Measurements from ENCODE around the gene HDAC9.

HDAC9 gene

DNA sequence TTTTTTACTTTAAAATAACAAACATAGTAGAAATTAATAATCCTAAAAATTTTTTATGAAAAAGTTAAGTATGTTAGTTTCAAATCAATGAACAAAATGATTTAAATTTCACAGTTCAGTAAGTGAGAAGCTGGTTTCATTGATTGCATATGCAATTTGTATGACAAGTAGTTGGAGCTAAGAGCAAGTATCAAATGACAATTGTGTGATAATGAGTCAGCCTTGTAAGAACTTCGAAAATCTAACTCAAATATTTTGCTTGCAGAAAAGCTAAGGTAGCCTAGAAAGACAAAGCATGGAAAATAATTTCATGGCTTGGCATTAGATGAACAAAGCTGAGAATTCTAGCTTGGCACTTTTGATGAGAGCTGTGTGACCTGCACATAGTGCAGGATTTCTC, 111.5 kb downstream of the HDAC9 start:
- ATAC-seq = no peak

DNA sequence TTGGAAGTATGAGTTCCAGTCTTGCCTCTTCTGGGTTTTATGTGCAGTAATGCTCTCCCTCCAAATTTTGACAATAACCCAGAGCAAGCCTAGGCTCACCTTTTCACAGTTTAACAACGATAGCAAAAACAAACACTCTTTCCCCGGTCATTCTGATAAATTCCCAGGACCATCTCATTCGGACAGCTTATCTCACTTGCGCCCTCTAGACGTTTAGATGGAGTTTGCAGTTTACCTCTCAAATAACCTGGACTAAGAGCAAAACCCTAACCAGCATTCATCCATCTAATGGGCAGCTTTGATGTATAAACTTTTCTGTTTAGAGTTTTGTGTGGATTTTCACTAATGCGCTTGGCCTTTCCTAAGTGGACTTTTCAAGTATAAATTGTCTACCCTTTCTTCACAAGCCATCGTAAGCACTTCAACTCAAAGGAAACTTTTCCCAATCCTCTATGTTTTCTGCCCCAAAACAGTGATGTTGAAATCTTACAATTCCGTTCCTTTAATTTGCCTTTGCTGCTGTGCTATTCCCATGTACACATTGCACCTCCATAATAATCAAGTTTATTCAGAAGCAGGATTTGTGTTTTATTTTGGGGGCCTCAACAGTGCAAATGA, 114.9 kb downstream of the HDAC9 start:
- ATAC-seq = no peak

DNA sequence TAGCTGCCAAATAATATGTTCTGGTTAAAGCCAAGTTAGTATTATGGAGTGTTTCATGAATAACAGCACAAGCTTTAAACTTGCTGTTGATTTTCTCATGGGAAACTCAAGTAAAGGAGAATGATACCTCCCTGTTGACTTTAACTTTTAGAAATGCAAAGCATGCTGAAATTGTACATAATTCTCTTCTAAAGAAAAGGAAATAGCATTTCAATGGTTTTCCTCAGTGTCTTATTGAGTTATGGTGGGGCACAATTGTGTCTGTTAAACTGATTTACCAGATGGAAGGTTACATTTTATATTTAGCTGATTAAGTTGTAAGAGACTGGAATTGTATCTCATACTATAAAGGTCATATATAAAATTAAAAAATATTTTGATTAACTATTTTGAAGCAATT, 119.3 kb downstream of the HDAC9 start:
- ATAC-seq = no peak

DNA sequence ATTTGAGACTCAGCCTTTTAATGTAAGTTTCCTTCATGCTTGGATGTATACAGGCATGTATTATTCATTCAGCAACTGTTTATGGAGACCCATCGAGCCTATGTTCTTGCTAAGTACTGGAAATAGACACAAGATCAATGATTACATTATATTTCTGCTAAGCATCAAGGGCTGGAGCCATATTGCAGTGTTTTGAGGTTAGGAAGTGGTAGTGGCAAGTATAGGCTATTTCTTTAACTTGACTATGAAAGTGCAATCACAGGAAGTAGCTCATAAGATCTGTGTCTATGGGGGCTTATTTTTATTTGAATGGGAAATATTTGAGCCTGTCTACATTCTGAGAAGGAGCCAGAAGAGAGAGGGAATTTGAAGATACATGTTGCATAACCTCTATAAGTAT, 123.8 kb downstream of the HDAC9 start:
- no peak for ATAC-seq

DNA sequence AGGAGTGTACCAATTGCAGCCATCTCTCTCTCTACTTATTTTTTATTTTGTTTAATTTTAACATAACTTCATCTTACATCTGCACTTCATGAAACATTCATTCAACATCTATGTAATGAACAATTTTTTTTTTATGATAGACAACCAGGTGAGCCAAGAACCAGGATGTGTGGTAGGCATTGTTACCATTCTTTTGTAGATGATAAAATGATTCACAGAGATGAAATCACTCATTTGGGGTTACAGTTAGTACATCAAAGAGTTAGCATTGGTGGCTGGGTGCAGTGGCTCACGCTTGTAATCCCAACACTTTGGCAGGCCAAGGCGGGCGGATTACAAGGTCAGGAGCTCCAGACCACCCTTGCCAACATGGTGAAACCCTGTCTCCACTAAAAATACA, 127.8 kb downstream of the HDAC9 start:
- no peak for ATAC-seq

DNA sequence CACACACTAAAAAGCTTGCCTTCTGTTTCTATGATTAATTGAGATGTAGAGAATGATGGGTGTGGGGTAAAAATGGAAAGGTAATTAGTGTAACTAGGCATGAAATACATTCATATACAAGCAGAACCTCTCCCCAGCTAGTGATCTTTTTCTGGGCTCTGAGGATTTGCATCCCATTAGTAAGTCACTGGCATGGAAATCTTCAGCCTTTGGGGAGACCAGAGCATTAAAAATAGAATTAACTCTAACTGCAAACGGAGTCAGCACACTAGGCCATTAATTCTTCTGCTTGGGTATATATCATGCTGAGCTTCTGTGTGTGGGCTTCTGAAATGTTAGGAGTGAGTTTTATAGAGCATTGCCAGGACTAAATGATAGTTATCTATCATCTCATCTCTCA, 128.9 kb downstream of the HDAC9 start:
- no peak for ATAC-seq

DNA sequence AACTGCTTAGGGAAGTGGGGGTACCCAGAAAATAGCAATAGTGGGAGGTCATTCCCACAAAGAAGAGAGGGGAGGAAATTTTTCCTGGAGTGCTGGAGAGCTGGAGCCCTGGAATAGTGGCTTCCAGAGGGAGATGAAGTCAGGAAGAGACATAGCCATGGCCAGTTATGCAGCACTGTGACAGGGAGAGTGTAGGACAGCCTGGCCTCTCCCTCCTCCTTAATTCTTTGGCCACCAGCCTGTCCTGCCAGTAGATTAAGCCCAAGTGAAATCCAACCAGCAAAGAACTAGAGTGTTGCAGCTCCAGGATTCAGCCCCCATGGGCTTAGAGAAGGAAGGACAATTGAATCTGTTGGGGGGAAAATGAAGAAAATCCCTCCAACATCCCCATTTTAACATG, 130.5 kb downstream of the HDAC9 start:
- no peak for ATAC-seq

DNA sequence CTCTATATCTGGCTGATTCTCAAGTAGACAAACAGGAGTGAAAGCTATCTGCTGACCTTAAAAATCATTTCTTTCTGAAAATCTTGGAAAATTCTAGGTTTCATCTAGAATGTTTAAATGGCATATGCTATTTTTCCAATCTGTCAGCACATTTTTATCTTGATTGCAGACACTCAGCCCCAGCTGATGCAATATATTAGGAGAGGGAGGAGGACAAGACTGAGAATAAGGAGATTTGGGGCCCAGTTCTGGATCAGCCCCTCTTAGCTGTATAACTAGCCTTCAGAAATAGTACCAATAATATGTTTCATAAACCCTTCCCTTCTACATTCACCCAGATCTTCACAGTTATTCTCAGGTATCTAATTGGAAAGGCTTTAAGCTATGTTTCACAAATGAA, 131.2 kb downstream of the HDAC9 start:
- no peak for ATAC-seq

DNA sequence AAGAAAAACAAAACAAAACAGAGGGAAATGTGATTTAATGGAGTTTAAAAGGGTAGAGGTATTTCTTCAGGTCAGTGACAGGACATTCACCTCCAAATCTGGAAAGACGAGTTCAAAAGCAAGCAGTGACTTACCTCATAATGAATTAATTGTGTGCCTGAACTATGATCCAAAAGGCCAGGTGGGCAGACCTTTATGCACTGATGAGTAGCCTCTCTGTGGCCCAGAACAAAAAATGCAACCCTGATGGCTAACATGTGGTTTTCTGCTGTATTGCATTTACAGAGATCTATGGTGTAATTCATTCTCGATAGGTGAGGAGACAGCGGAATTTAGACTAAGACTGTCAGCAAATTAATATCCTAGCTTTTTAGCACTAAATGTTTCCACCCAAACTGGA, 142.0 kb downstream of the HDAC9 start:
- no peak for ATAC-seq

DNA sequence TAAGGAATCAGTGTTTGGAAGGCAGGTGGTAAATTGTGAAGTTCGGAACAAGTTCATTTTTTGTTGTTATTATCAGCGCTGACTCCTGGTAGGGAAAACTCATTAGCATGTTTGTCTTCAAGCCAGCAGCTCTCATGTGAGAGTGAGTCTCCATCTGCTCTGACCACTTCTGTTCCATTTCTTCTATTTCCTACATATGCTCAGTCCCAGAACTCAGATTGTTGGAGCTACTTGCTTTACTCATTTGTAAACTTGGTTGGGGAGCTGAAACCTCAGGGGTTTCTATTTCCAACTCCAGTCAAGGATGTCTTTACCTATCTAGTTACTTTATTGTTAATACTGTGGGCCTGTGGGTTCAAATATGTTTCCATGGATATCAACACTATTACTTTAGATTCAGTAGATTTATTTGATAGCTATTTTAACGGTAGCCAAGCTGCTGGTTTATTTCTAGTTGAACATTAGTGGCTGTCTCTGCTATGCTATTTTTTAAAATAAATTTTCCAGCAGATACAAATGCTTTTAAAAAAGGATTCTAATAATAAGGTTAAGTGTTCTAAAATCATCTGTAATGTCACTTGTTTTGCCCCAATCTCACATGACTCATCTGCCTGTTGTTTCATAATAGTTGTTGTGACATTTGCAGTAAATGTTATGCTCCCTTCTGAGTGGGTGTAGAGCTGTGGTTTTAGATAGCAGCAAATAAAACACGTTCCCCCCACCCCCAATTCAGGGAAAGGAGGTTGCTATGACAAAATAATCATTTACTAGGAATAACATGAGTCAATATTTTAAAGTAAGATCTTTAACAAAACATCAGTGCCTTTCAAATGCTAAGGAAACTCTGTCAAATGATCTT, 143.3 kb downstream of the HDAC9 start:
- peak; percentile 39 to 69 for ATAC-seq

DNA sequence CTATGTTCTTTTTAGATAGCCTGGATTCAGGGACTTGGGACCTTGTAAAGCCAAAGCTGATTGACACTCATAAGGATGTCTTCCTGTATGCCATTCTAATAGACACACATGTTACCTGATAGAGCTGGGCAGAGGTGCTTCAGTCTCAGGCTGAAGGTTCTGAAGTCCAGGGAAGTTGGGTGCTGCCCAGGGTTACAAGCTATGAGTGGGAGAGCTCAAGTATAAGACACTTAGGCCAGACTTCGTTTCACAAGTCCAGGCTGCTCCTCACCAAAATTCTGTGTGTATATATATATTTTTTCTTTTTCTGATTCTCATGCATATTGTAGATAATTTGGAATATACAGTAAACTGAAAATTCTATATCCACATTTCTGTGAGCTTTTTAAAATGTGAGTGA, 144.2 kb downstream of the HDAC9 start:
- ATAC-seq = no peak

DNA sequence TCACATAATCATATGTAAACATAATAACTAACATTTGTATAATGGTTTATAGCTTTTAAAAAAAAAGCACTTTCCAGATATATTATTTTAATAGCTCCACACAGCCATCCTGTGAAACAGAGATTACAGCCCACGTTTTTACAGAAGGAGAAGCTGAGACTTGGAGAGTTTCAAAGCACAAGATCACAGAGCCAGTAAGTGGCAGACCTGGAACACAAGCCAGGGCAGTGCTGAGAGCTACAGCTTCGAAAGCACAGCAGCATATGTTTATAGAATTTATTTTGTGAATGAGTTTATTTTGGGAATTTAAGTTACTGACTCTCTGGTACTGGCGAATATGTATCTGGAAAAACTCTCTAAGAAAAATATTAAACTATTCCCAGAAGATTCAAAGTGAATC, 149.4 kb downstream of the HDAC9 start:
- ATAC-seq = no peak

DNA sequence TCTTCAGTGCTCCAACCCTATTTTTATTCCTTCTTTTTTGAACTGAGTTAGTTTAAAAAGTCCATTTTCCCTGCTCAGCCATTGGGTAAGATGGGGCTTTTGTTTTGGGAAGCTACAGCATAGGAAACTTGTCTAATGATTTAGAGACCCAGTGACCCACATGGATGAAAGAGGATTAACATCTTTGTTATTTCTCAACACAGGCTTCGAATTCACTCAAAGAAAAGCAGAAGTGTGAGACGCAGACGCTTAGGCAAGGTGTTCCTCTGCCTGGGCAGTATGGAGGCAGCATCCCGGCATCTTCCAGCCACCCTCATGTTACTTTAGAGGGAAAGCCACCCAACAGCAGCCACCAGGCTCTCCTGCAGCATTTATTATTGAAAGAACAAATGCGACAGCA, 152.0 kb downstream of the HDAC9 start:
- ATAC-seq = no peak

DNA sequence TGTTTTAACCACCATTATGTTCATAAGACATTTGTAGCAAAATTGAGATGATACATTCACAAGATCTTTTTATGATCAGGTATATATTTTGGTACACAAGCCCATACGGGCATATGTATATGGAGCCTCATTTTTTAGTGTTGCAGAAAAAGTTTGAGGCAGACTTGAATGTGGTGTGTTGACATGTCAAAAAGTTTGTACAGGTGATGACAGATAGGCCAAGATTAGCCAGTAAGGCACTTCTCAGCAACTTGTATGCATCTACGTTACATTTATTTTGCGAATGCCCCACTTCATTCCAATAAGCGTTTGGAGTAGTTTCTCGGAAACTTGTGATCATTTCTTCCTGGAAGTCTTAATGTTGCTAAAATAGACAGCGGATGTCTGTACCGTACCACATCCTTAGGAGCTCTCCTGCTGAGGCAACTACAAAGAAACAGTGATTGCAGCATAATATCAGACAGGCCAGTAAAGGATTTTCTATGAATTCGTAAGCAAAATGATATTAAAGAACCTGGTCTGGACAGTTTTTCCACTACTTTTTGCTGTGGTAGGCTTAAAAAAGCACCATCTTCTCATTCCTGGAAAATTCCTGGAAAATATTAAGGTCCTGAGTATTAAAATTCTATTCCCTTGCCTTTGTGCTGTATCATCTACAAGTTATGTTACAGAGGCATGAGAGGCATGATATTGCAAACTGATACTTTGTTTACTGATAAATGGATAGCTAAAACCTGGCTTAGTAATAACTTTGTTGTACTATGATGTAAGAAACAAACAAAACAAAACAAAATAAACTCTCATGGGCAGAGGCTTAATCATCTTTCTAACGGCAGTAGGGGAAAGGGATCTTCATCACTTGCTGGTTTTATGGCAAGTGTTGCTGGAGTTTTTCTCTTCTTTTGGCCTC, 153.6 kb downstream of the HDAC9 start:
- peak; percentile 57 to 67 for ATAC-seq

DNA sequence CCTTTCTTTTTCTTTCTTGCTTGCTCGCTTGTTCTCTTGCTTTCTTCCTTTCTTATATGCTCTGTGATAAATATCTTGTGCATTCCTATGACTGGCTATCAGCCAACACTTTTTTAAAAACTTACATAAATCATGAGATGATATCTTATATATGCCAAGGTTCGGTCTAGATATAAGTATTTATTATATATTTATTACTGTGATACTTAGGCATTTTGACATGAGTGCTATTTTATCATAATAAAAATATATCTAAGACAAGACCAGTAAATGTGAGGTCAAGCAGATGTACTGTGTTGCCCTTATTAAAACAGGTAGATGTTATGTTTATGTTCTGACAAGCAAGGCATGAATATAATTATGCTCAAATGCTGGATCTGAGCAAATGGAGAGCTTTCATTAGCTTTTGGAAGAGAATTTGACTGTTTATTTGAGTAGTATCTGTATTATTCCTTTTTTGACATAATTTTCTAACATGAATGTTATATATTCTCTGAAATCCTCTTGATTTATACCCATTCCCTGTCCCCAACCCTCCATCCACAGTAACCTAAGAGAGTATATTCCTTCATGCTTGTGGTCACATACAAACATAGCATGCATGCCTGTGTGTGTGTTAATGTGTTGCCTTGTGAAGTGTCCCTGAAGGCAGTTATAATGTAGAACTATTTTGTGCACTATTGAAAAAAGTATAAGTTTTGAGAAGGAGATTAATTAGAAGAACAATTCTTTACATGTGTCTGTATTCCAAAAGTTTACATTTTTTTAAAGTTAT, 158.0 kb downstream of the HDAC9 start:
- ATAC-seq = no peak

DNA sequence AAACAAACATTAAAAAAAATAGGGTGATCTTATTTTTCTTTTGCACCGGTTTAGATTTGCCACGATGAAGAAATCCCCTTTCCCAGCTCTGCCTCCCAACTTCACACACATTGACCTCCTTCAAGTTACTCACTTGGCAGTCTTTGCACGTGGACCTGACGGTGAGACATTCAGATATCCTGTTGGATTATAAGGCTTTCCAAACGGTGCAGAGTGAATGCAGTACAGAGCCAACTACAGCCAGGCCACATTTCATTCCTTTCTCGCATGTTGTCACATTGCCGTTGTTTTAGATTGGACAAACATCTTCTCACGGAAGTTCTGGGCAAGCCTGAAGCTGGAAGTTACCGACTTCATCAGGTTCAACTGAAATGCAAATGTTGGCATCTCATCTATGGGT, 159.2 kb downstream of the HDAC9 start:
- ATAC-seq = no peak

DNA sequence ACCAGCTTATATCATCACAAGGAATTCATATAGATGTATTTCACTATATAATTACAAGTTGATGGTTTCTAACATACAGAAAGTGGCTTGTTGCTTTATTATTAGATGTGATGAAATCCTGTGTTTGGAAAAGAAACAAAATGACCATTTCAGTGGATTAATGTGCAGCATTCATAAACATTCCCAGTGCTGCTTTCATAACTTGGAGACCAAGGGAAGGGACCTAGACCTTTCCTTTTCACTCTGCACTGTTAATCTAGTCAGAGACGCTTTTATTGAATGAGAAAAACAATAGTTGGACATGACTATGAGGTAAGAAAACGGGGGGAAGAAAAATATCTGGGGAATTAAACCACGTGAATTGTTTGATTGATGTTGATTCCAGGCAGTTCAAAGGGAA, 160.0 kb downstream of the HDAC9 start:
- ATAC-seq = no peak

DNA sequence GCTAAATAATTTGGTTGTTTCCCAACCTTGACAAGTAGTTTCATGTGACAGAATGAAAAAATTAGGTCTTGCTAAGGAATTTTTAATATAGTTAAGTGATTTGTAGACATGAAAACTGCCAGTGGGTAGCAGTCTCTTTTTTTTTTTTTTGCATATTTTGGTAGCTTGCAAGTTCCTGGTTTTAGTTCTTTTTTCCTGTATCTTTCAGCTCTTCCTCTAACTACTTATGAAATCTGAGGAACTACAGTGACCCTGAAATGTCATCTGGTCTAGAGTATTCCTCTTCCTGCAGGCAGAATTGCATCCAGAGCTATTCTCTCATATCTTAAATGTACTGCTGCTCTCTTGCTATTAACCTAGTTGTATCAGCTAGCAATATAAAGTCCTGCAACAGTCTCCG, 160.4 kb downstream of the HDAC9 start:
- no peak for ATAC-seq

DNA sequence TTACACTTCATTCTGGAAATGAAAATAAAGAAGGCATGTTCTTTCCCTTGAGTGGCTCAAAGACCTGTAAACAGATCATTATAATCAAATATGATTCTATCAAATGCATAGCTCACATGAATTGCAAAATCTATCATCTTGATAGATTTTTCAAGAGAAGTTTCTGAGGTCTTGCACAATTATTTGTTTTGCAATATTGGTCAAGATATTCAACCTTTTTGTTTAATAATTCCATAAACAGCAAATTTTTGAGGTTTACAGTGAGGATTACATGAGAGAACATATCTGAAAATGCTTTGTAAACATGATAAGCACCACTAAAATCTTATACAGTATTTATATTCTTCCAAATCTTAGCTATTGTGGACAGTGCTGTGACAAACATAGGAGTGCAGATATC, 160.8 kb downstream of the HDAC9 start:
- ATAC-seq = no peak

DNA sequence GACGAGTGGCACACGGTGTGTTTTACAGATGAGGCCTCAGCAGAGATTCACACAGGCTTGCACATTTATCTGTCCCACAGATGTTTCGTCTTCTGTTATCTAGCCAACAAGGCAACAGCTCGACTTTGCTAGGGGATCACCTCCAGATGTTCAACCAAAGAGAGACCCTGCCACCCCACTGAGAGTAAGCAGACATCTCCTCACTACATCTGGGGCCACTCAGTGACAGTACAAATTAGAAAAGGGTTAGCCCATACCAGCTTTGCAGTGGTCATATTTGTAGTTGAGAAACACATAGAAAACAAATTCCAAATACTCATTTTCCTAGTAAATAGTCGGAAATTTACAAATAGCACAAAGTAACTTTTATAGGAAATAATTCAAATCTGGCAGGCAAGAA, 164.2 kb downstream of the HDAC9 start:
- ATAC-seq = no peak

DNA sequence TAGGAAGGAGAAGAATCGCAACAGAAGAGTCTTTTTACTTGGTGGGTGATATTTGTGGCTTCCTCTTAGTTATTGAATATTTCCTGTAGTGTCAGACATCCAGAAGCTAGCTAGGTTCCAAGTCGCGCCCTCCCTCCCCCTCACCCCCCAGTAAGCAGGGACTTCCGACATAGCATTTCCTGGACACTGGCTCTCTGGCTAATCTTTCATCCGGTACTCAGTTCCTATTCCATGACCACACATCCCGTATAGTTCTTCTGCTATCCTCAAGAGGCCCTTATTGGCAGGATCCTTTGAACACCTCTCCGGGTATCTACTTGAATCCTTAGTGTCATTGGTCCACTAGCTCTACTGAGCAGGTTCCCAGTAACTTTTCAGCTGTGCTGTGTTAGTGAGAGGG, 167.8 kb downstream of the HDAC9 start:
- no peak for ATAC-seq

DNA sequence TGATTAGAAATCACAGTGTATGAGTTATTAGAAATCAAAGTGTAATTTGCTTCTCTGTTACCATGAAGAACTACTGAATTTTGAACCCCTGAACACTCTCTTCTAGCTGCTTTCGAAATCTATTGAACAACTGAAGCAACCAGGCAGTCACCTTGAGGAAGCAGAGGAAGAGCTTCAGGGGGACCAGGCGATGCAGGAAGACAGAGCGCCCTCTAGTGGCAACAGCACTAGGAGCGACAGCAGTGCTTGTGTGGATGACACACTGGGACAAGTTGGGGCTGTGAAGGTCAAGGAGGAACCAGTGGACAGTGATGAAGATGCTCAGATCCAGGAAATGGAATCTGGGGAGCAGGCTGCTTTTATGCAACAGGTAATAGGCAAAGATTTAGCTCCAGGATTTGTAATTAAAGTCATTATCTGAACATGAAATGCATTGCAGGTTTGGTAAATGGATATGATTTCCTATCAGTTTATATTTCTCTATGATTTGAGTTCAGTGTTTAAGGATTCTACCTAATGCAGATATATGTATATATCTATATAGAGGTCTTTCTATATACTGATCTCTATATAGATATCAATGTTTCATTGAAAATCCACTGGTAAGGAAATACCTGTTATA, 170.7 kb downstream of the HDAC9 start:
- peak; percentile 58 to 68 for ATAC-seq
